GM20000 (cell line): ENCODE results near the gene DTNB.
A peak's percentile ranks its signal among the peaks of the same experiment; 100 is the strongest.

Source experiments
- DNase-seq: peaks from one replicate; pipeline ENCODE4 v3.0.0; 2012; ENCODE audit warnings: low spot score
- TF ChIP-seq, protein P1 (sequence below): IDR thresholded peaks from 2 replicates; pipeline ENCODE4 v1.5.1; 2012; ENCODE audit warnings: mild to moderate bottlenecking, control low read depth; ENCODE audit errors: extremely low read depth, missing control alignments

The DTNB gene

DNA sequence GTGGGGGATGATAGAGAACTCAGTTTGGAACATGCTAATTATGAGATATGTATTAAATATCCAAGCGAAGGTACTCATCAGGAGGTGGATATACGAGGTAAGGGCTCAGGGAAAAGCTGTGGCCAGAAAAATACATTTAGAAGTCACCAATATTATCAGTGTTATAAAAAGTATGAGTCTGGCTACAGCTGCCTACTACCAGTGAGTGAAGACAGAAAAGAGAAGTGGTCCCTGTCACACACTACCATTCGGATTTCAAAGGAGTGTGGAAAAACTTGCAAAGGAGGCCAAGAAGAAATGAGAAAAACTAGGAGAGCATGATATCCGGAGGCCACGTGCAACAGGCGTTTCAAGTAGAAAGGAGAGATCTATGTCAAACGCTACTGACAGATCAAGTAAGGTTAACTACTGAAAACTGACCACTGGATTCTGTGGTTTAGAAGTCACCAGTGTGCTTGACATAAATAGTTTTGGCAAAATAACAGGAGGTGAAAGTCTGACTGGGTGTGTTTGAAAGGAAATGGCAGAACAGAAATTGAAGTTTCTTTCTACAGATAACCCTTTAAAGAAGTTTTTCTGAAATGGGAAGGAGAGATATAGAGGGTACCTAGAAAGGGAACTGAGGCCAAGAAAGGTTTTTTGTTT lies 213.0 kb downstream of the DTNB start:
- TF ChIP-seq, protein P1, sequence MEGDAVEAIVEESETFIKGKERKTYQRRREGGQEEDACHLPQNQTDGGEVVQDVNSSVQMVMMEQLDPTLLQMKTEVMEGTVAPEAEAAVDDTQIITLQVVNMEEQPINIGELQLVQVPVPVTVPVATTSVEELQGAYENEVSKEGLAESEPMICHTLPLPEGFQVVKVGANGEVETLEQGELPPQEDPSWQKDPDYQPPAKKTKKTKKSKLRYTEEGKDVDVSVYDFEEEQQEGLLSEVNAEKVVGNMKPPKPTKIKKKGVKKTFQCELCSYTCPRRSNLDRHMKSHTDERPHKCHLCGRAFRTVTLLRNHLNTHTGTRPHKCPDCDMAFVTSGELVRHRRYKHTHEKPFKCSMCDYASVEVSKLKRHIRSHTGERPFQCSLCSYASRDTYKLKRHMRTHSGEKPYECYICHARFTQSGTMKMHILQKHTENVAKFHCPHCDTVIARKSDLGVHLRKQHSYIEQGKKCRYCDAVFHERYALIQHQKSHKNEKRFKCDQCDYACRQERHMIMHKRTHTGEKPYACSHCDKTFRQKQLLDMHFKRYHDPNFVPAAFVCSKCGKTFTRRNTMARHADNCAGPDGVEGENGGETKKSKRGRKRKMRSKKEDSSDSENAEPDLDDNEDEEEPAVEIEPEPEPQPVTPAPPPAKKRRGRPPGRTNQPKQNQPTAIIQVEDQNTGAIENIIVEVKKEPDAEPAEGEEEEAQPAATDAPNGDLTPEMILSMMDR, result no peak

DNA sequence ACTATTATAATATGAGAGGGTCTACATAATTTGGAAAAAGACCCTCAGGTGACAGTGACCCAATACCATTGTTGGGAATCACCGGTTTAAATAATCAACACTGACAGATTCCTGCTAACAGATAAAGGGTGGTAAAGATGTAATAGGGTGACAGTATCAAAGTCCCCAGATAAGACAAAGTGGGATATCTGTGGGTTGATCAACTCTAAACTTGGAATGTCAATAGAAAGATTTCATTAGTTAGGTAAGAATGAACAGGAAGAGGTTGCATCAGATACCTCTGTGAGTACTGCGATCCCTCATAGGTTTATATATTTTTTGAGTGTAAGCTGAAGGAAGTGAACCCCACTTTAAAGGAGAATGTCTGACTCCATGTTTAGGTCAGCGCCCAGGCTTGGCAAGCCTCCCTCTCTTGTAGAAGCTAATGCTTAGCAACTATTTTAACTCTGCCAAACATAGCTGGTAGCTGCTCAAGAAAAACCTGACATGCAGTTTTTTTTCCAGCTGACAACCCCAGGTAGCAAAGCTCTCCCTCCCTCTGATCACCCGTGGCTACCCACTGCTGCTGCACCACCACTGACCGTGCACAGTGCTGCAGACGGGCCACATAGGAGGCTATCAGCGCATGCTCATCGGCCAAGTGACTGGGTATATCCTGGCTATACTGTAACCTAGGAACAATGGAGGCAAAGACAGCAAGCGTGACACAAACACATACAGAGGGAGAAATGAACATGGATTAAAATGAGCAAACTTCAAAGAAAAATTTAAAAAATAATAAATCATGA lies 218.4 kb downstream of the DTNB start:
- TF ChIP-seq, protein P1, result no peak
- DNase-seq, result no peak

More for the DNA sequence above, 213.0 kb downstream of the DTNB start:
- no peak for DNase-seq

DNA sequence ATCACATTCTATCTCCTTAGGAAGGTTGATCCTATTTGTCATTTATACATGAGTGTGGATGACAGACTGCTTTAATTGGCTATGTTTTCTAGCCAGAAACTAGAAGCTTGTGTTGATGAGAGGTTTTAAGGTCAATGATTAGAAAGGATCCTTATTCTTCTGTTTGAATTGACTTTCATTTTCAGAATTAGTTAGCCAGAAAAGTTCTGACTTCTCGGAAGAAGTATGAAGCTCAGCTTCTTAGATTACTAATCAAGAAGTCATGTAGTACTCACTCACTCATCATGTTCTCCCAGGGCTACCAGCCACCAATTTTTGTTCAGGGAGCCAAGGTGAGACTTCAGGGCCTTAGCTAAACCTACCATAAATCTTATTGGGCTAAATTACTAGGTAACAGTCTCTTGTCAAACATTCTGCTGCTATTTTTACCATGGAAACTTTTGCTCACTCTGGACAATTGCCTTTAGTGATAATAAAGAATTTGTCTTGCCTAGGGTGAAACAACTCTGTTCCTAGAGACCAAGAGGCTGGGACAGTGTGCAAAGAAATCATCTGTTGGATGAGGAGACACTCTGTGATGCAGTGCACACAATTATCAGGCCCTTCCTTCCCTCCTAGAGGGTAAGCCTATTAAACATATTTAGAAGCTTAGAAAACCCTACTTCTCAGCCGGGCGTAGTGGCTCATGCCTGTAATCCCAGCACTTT lies 220.0 kb downstream of the DTNB start:
- DNase-seq, result peak; percentile 68
- TF ChIP-seq, protein P1, result no peak

DNA sequence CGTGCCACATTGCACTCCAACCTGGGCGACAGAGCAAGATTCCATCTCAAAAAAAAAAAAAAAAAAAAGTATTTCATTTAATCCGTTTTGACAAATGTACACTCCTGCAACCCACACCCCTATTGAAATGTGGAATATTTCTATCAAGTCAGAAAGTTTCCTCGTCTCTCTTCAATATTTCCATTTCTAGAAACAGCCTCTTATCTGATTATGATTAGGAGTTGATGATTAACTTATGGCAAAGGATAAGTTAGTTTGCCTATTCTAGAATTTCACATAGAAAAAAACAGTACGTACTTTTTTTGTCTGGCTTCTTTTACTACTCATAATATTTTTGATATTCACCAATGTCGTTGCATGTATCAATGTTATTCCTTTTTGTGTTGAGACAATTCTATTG lies 224.6 kb downstream of the DTNB start:
- TF ChIP-seq, protein P1, result no peak
- DNase-seq, result no peak

DNA sequence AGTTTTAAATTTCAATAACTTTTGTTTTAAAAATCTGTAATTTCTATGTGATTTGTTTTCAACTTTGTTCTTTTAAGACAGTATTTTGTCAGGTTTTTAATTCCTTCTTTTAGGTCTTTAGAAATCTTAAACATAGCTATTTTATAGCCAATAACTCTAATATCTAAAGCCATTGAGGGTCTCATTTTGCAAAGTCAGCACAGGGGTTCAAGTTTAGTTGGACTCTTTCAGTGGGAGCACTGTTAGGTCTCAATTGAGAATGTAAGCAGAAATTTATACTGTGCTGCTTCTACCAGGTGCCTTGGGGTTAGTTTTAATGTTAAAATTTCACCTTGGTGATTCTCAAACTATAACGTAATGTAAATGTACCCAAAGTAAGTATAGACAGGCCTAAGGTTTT lies 226.4 kb downstream of the DTNB start:
- no peak for DNase-seq
- TF ChIP-seq, protein P1, result no peak

DNA sequence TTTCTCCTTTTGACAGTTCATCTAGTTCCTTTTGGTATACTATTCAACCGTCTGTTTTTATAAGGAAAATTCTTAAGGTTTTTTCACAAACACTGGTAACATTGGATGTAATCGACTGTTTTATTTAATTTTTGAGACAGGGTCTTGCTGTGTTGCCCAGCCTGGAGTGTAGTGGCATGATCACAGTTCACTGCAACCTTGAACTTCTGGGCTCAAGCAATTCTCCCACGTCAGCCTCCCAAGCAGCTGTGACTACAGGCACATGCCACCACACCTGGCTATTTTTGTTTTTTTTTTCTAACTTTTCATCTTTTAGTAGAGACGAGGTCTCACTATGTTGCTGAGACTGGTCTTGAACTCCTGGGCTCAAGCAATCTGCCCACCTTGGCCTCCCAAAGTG lies 227.3 kb downstream of the DTNB start:
- DNase-seq, result no peak
- TF ChIP-seq, protein P1, result no peak

DNA sequence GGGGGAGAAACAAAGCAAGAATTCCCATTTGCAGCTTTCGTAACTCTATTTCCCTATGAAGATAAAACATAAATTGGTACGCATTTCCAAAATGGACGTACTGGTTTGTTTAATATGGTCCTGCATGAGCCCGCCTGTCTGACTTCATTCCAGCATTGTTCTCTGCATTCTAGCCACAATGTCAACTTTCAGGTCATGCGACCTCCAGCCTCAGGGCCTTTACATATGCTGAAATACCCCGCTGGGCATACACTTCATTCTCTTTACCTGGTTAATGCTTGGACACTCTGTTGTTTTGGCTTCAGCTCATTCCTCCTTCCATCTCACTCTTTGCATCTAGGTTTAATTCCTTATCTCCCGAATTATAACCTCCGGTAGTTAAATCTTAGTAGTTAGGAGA lies 227.9 kb downstream of the DTNB start:
- DNase-seq, result no peak

More for the DNA sequence above, 227.9 kb downstream of the DTNB start:
- TF ChIP-seq, protein P1, result no peak
